Esophagus mucosa (tissue), 1 donor: ENCODE measurements around the gene MLST8. TPM values are rescaled to one million over a fixed set of nuclear protein-coding genes. Genes with fewer than 3 reads are reported as not detected.
"Not testable (repeated sequence)": the region's sequence is repeated elsewhere in the genome, so short reads cannot be mapped to it uniquely, and the experiment has no call there.

ENCODE experiments used
- ATAC-seq: fragments of 200-7000 bp; cut with Tn5 transposase; one replicate; pipeline ENCODE4 v1.9.1; 2020
- total RNA-seq: library from RNA; stranded (reverse); gene quantifications from one replicate; pipeline ENCODE4 v1.2.4, GENCODE V29; 2023
- donor health status: DM: yes; HTN: yes; CAD: no.

MLST8 gene
- total RNA-seq, 1 donor from 2014 or later: 28.5 TPM

DNA sequence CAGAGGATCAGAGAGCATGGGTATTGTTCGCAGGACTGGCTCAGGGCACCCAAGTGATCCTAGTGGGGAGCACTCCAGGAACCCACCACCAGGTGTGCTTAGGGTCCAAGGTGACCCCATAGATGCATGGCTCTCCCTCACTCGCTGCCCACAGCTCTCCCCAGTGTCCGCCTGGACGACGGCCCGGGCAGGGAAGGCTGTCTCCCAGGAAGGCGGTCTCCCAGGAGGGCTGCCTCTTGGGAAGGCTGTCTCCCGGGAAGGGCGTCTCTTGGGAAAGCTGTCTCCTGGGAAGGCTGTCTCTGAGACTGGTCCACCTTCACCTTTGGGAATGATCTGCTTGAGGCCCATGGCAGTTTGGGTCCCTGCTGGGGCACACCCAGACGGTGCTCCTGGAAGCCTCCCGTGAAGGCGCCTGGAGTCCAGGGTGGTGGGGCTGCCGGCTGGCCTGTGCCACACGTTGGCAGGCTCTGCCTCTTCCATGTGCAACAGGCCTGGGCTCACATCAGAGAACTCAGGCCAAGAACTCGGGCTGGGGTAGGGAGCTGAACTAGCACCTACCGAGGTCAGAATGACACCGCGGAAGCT lies 41.1 kb downstream of the MLST8 start:
- no peak for ATAC-seq

DNA sequence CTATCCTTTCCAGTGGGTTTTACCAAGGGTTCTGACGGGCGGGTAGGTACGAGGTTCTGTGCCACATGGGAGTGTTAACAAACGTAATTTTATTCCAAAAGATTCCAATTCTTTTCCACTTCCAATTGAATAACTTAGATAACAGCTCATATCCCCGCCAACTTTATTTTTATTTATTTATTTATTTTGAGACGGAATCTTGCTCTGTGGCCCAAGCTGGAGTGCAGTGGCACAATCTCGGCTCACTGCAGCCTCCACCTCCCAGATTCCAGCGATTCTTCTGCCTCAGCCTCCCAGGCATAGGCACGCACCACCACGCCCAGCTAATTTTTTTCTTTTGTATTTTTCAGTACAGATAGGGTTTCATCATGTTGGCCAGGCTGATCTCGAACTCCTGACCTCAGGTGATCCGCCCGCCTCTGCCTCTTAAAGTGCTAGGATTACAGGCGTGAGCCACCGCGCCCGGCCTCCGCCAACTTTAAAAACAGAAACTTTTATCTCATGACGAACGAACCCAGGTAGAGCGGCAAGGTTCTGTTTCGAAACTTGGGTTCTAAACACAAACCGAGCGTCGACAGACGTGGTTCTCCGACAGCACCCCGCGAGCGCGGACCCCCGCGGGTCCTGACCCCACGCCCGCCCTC lies 45.5 kb downstream of the MLST8 start:
- ATAC-seq: peak; percentile 17

DNA sequence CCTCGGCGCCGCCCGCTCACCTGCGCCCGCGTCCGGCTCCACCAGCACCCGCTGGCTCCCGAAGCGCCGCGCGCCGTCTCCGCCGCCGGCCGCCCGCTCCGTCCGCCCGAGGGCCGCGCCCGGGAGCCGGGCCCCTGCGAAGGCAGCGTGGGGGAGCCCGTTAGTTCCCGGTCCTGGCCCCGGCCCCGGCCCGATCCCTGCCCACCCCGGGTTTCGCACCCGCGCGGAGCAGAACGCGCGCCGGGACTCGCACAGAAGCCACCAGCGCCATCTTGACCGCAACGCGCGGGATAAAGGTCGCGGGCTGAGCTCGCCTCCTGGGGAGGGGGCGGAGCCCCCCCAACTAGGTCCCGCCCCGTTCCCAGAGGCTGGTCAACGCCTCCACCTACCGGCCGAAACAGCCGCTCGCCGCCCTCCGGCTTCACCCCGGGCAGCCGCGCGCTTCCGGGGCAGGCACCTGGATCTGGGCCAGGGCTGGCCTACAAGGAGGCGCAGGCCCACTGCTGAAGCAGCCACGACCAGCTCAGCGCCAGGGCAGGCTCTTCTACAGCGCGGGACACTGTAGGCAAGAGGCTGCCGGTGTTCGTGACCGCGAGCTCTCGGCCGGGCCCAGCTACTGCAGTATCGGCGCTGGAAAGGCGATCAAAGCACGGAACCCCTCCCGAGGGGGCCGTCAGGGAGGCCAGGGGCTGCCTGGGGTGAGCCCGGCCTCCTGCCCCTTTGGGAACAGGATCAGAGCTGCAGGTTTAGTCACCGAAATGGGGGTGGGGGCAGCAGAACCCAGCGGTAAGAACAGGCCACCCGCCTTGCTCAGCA lies 46.2 kb downstream of the MLST8 start, which contains the start of gene ECI1:
TSS of gene ECI1 (minus strand) at position 292 of the 816 bp plus-strand sequence. CDS start at position 271, 21 bp downstream.
- peak; percentile 94 for ATAC-seq

DNA sequence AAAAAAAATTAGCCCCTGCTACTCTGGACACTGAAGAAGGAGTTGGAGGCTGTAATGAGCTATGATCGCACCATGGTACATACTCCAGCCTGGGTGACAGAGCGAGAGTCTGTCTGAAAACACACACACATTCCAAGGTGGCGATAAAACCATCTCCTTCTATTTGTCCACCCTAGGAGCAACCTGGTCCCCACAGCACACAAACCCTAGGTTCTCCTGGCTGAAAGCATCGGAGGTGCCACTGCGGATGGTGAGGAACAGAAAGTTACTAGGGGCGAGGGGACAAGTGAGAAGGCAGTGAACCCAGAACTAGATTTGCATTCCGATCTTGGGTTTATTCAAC lies 47.5 kb downstream of the MLST8 start:
- no peak for ATAC-seq

DNA sequence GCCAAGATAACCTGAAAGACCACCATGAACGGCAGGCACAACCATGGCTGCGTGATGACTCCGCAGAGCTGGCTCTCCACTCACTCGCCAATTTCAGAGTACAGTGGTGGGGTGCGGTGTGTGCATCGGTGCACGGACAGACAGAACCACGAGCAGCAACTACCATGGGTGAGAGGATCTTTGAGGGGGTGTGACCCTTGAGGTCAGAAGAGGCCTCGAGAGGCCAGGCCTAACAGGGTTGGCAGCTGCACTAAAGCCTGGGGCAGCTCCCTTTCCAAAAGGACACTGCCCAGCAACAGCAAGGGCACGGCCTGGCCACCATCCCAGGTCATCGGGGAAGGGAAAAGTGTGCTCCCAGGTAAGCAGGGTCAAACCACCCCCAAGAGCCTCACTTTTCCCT lies 48.0 kb downstream of the MLST8 start:
- no peak for ATAC-seq

GRCh38 chr16:2256531-2257140 lies 51.4 kb downstream of the MLST8 start:
- ATAC-seq: no peak

DNA sequence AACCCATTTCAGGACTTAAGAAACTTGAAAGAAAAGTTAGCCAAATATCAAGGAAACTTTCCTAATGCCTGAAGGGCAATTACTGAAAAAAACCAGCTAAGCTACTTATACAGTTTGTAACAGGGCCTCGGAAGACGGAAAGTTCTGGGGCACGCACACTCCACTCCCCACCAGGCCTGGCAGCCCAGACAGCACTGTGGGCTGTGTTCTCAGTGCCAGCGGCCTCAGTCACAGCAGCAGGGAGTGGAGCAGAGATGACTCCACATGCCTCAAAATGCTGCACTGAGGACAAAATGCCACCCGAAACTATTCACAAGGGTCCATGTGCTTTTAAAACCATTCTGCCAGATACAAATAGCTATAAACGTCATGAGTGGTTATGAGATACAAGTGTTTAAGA lies 52.5 kb downstream of the MLST8 start:
- ATAC-seq: no peak

DNA sequence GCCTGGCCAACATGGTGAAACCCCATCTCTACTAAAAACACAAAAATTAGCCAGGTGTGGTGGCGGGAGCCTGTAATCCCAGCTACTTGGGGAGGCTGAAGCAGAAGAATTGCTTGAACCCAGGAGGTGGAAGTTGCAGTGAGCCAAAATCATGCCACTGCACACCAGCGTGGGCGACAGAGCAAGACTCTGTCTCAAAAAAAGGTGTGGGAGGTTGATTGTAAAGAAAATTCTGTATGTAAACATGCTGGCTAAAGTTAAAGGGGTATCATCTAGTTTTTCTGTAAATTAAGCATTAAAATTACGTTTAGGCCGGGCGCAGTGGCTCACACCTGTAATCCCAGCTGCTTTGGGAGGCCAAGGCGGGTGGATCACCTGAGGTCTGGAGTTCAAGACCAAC lies 53.3 kb downstream of the MLST8 start:
- ATAC-seq: not testable (repeated sequence)

Other genes with a start within 250 kb of the MLST8 start
- gene NDUFB10, start 245.9 kb upstream of the MLST8 start, total RNA-seq: 115 TPM
- 3,204 TPM for gene RPS2, start 240.6 kb upstream of the MLST8 start, total RNA-seq
- not detected for gene RNF151, start 238.6 kb upstream of the MLST8 start, total RNA-seq
- 31.5 TPM for gene TBL3, start 233.4 kb upstream of the MLST8 start, total RNA-seq
- 4.6 TPM for gene NOXO1, start 224.0 kb upstream of the MLST8 start, total RNA-seq
- gene GFER, start 221.3 kb upstream of the MLST8 start, total RNA-seq: 17.0 TPM
- gene SYNGR3, start 215.5 kb upstream of the MLST8 start, total RNA-seq: 0.16 TPM
- 41.0 TPM for gene ZNF598, start 195.6 kb upstream of the MLST8 start, total RNA-seq
- 0.80 TPM for gene NPW, start 185.7 kb upstream of the MLST8 start, total RNA-seq
- gene NHERF2, start 178.6 kb upstream of the MLST8 start, total RNA-seq: 21.6 TPM
- gene NTHL1, start 157.6 kb upstream of the MLST8 start, total RNA-seq: 15.8 TPM
- 49.5 TPM for gene TSC2, start 157.5 kb upstream of the MLST8 start, total RNA-seq
- 34.8 TPM for gene PKD1, start 69.6 kb upstream of the MLST8 start, total RNA-seq
- gene RAB26, start 56.8 kb upstream of the MLST8 start, total RNA-seq: 6.0 TPM
- 96.6 TPM for gene TRAF7, start 49.7 kb upstream of the MLST8 start, total RNA-seq
- gene CASKIN1, start 8.8 kb upstream of the MLST8 start, total RNA-seq: 0.08 TPM
- 0.36 TPM for gene BRICD5, start 5.4 kb downstream of the MLST8 start, total RNA-seq
- 6.6 TPM for gene PGP, start 9.4 kb downstream of the MLST8 start, total RNA-seq
- 10.7 TPM for gene E4F1, start 18.1 kb downstream of the MLST8 start, total RNA-seq
- 0.12 TPM for gene DNASE1L2, start 31.0 kb downstream of the MLST8 start, total RNA-seq
- 65.8 TPM for gene ECI1, start 46.1 kb downstream of the MLST8 start, total RNA-seq
- gene RNPS1, start 62.7 kb downstream of the MLST8 start, total RNA-seq: 104 TPM
- gene ABCA3, start 135.3 kb downstream of the MLST8 start, total RNA-seq: 1.2 TPM
- 11.1 TPM for gene CCNF, start 224.0 kb downstream of the MLST8 start, total RNA-seq